HEK293 (cell line): ENCODE data around the gene BBS9.

Source experiments
- CTCF ChIP-seq: fragments of 450-650 bp; formaldehyde crosslinking; IDR thresholded peaks from 2 replicates; pipeline ENCODE4 v1.5.1; 2016; ENCODE audit warnings: missing biosample characterization, missing genetic modification characterization
- PRDM10 ChIP-seq: fragments of 450-650 bp; formaldehyde crosslinking; IDR thresholded peaks from 2 replicates; pipeline ENCODE4 v1.5.1; 2016; ENCODE audit warnings: missing biosample characterization, missing genetic modification characterization
- YY1 ChIP-seq: fragments of 450-650 bp; formaldehyde crosslinking; IDR thresholded peaks from 2 replicates; pipeline ENCODE4 v1.5.1; 2018; ENCODE audit warnings: missing biosample characterization, missing genetic modification characterization

GRCh38 chr7:33201821-33202220, 72.5 kb downstream of the BBS9 start:
- no peak for TF ChIP-seq CTCF (tag by site-specific recombination)
- TF ChIP-seq YY1 (tag by site-specific recombination): no peak
- no peak for TF ChIP-seq PRDM10 (tag by site-specific recombination)
